ENCODE data around the gene KPRP.

DNA sequence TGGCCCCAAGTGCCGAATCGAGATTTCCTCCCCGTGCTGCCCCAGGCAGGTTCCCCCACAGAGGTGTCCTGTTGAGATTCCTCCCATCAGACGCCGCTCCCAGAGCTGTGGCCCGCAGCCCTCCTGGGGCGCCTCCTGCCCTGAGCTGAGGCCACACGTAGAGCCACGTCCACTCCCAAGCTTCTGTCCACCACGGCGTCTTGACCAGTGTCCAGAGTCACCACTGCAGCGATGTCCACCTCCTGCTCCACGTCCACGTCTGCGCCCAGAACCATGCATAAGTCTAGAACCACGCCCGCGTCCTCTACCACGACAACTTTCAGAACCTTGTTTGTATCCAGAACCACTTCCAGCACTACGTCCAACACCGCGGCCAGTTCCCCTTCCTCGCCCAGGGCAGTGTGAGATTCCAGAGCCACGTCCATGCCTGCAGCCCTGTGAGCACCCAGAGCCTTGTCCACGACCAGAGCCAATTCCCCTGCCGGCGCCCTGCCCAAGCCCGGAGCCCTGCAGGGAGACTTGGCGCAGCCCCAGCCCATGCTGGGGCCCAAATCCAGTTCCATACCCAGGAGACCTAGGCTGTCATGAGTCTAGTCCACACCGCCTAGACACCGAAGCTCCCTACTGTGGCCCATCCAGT is 2.8 kb downstream of the KPRP start:
- TF ChIP-seq, protein P1, sequence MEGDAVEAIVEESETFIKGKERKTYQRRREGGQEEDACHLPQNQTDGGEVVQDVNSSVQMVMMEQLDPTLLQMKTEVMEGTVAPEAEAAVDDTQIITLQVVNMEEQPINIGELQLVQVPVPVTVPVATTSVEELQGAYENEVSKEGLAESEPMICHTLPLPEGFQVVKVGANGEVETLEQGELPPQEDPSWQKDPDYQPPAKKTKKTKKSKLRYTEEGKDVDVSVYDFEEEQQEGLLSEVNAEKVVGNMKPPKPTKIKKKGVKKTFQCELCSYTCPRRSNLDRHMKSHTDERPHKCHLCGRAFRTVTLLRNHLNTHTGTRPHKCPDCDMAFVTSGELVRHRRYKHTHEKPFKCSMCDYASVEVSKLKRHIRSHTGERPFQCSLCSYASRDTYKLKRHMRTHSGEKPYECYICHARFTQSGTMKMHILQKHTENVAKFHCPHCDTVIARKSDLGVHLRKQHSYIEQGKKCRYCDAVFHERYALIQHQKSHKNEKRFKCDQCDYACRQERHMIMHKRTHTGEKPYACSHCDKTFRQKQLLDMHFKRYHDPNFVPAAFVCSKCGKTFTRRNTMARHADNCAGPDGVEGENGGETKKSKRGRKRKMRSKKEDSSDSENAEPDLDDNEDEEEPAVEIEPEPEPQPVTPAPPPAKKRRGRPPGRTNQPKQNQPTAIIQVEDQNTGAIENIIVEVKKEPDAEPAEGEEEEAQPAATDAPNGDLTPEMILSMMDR (IDR thresholded peaks at IDR 0.05) = no peak
- TF ChIP-seq POLR2AphosphoS5 (IDR thresholded peaks at IDR 0.05) (no peak), POLR2A (IDR thresholded peaks at IDR 0.05) (no peak)

Measured in gastroesophageal sphincter (tissue), 3 donors.